ENCODE measurements around the gene PDGFC.

The PDGFC gene

GRCh38 chr4:156749426-156750403 lies 221.9 kb downstream of the PDGFC start:
- H3K36me3 ChIP-seq (ENCODE audit: insufficient read depth, low read length): no peaks in the 10 kb centered on the region
- no peak overlapping the region for H3K9ac ChIP-seq (ENCODE audit: low read depth, low read length)
- no peaks in the 10 kb centered on the region; the same call in 1 of the 2 replicates for H3K4me1 ChIP-seq (ENCODE audit: insufficient read depth, low read length)
- no peaks in the 10 kb centered on the region for H3K9me3 ChIP-seq (ENCODE audit: control insufficient read depth, insufficient read depth, low read length)

- Histone ChIP-seq H3K4me1 (ENCODE audit: insufficient read depth, low read length) (no peaks in the 10 kb centered on the region; the same call in 1 of the 2 replicates), H3K36me3 (ENCODE audit: insufficient read depth, low read length) (no peaks in the 10 kb centered on the region), H3K9ac (ENCODE audit: low read depth, low read length) (no peak overlapping the region), H3K9me3 (ENCODE audit: control insufficient read depth, insufficient read depth, low read length) (no peaks in the 10 kb centered on the region)
These were observed 225.5 kb downstream of the PDGFC start for GRCh38 chr4:156746111-156746510.

DNA sequence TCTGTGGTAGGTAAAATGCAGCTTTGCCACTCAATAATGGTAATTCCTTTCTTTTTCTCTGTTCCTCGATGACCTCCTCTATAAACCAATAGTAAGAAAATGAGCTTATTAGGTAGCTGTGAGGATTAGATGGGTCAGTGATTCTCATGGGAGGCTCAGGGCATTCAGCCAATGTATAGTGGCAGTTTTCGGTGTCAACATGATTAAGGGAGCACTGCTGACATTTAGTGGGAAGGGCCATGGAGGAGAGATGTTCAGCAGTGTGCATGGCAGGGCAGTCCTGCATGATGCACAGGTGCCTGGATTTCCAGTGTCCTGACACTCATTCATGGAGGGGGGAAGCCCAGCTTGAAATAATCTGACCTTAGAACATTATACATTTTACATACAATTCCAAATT lies 232.8 kb downstream of the PDGFC start:
- Histone ChIP-seq H3K36me3 (ENCODE audit: insufficient read depth, low read length) (no peaks in the 10 kb centered on the region), H3K9me3 (ENCODE audit: control insufficient read depth, insufficient read depth, low read length) (no peaks in the 10 kb centered on the region), H3K4me1 (ENCODE audit: insufficient read depth, low read length) (no peaks in the 10 kb centered on the region), H3K9ac (ENCODE audit: low read depth, low read length) (no peak overlapping the region)

DNA sequence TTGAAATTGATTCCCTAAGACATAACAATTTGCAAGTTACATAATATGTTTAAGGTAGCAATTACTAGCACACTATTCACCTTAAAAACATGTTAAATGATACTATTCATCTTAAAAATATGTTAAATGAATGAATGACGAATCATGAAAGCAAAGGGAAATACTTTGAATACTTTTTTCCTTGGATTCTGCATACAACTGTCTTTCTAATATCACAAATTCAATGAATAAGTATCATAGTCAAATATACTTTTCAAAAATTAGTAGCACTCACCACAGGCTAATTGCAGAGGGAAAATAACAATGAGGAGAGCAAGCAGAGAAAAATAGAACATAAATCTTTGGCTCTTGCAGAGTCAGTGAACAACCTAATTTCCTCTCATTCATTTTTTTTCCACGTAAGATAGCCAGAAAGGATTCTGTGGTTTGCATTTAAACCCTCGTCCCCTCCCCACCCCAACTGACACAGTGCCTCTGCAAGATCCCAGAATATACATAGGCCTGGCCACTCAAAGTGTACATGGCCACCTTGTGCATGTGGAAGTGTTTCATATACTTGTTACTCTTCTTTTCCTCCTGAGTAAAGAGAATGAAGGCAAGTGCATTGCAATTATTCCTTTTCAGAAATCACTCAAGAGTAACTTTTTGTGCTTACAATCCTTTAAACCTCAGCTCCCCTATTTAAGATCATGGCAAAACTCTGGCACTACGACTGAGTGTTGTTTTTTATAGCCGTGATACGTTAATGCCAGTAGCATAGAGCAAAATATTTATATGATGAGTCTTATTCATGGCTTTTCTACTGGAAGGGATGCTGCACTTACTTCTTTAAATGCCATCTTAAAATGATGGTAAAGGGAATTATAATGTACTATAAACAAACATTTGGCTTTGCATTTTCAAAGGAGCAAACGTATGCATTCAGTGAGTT lies 236.4 kb downstream of the PDGFC start:
- Histone ChIP-seq H3K36me3 (ENCODE audit: insufficient read depth, low read length) (no peaks in the 10 kb centered on the region), H3K9me3 (ENCODE audit: control insufficient read depth, insufficient read depth, low read length) (peaks cover 10% of the 10 kb centered on the region; the same call in 1 of the 2 replicates), H3K9ac (ENCODE audit: low read depth, low read length) (no peak overlapping the region), H3K4me1 (ENCODE audit: insufficient read depth, low read length) (no peaks in the 10 kb centered on the region)

- Histone ChIP-seq H3K36me3 (ENCODE audit: insufficient read depth, low read length) (no peaks in the 10 kb centered on the region), H3K9ac (ENCODE audit: low read depth, low read length) (no peak overlapping the region), H3K9me3 (ENCODE audit: control insufficient read depth, insufficient read depth, low read length) (peaks cover 10% of the 10 kb centered on the region; the same call in 1 of the 2 replicates), H3K4me1 (ENCODE audit: insufficient read depth, low read length) (no peaks in the 10 kb centered on the region)
These were observed 238.0 kb downstream of the PDGFC start for GRCh38 chr4:156733582-156733981.

DNA sequence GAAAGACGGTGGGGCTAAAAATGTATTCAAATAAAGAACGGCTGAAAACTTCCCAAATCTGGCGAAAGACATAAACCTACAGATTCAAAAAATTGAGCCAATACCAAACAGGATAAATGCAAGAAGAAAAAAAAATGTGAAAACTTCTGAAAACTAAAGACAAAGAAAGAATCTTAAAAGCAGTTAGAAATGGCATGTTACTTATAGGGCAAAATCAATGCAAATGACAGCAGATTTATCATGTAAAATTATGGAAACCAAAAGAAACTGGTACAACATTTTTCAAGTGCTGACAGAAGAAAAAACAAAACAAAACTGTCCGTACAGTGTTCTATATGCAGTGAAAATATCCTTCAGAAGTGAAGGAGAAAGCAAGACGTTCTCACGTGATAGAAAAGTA lies 239.0 kb downstream of the PDGFC start:
- H3K4me1 ChIP-seq (ENCODE audit: insufficient read depth, low read length): no peaks in the 10 kb centered on the region
- H3K9me3 ChIP-seq (ENCODE audit: control insufficient read depth, insufficient read depth, low read length): peaks cover 10% of the 10 kb centered on the region; the same call in 1 of the 2 replicates
- no peak overlapping the region for H3K9ac ChIP-seq (ENCODE audit: low read depth, low read length)
- H3K36me3 ChIP-seq (ENCODE audit: insufficient read depth, low read length): no peaks in the 10 kb centered on the region

DNA sequence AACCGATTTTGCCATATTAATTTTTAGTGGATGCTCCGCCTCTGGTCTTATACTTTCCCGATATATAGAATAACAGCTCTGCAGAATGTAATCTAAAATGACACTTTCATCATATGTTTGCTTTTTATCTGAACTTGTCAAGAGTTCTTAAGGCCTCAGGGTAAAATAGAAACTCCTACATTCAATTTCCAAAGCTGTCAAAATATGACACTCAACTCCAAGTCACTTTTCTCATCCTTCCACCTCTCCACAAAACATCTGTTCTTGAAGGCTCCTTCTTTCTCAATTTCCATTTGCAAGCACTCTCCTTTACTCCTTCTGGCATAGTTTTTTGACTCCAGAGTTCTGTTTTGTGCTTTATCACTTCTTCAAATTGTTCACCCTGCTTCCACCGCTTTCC lies 242.2 kb downstream of the PDGFC start:
- Histone ChIP-seq H3K36me3 (ENCODE audit: insufficient read depth, low read length) (no peaks in the 10 kb centered on the region), H3K9me3 (ENCODE audit: control insufficient read depth, insufficient read depth, low read length) (peaks cover 10% of the 10 kb centered on the region), H3K9ac (ENCODE audit: low read depth, low read length) (no peak overlapping the region), H3K4me1 (ENCODE audit: insufficient read depth, low read length) (no peaks in the 10 kb centered on the region)

DNA sequence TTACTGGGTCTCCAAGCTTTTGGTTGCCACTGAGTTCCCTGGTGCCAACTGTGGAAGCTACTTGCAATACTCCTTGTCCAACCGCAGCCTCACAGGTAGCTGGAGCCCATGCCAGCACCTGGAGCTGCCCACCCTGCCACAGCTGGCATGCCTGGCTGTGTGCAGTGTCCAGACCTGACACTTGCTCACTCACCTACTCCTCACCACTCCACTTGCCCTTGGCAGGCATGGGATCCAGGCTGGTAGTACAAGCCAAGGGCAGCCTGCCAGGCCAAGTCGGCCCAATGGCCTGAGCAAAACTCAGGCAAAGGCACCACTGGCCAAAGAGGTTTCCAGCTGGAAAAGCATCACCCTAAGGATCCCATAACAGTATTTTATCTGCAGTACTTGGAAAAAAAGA lies 246.3 kb downstream of the PDGFC start:
- Histone ChIP-seq H3K36me3 (ENCODE audit: insufficient read depth, low read length) (no peaks in the 10 kb centered on the region), H3K4me1 (ENCODE audit: insufficient read depth, low read length) (no peaks in the 10 kb centered on the region), H3K9ac (ENCODE audit: low read depth, low read length) (no peak overlapping the region), H3K9me3 (ENCODE audit: control insufficient read depth, insufficient read depth, low read length) (no peaks in the 10 kb centered on the region; the same call in 1 of the 2 replicates)

GRCh38 chr4:156723951-156724668 lies 247.5 kb downstream of the PDGFC start:
- no peaks in the 10 kb centered on the region for H3K36me3 ChIP-seq (ENCODE audit: insufficient read depth, low read length)
- H3K4me1 ChIP-seq (ENCODE audit: insufficient read depth, low read length): no peaks in the 10 kb centered on the region
- H3K9me3 ChIP-seq (ENCODE audit: control insufficient read depth, insufficient read depth, low read length): no peaks in the 10 kb centered on the region; the same call in 1 of the 2 replicates
- H3K9ac ChIP-seq (ENCODE audit: low read depth, low read length): no peak overlapping the region

GRCh38 chr4:156718226-156718625 lies 253.4 kb downstream of the PDGFC start:
- no peaks in the 10 kb centered on the region for H3K9me3 ChIP-seq (ENCODE audit: control insufficient read depth, insufficient read depth, low read length)
- H3K4me1 ChIP-seq (ENCODE audit: insufficient read depth, low read length): no peaks in the 10 kb centered on the region
- no peaks in the 10 kb centered on the region for H3K36me3 ChIP-seq (ENCODE audit: insufficient read depth, low read length)
- H3K9ac ChIP-seq (ENCODE audit: low read depth, low read length): no peak overlapping the region

- H3K9me3 ChIP-seq (ENCODE audit: control insufficient read depth, insufficient read depth, low read length): no peaks in the 10 kb centered on the region
- peaks cover 4% of the 10 kb centered on the region; the same call in 1 of the 2 replicates for H3K4me1 ChIP-seq (ENCODE audit: insufficient read depth, low read length)
- H3K36me3 ChIP-seq (ENCODE audit: insufficient read depth, low read length): no peaks in the 10 kb centered on the region
- no peak overlapping the region for H3K9ac ChIP-seq (ENCODE audit: low read depth, low read length)
These were observed 260.4 kb downstream of the PDGFC start for GRCh38 chr4:156711193-156711590.
